WTC11 (cell line): ENCODE data around the gene TMEM217. TPM values are rescaled to one million over a fixed set of nuclear protein-coding genes. Genes with fewer than 3 reads are reported as not detected.

ENCODE experiments used
- ATAC-seq: fragments of 200-7000 bp; cut with Tn5 transposase; 2 replicates; pipeline ENCODE4 v1.10.0; 2021; ENCODE audit warnings: mild to moderate bottlenecking, moderate library complexity
- CTCF ChIA-PET: fragments of 300-600 bp; sonication (Branson Sonifier 250); formaldehyde crosslinking; loops from one replicate; lab custom pipeline; 2021; ENCODE audit warnings: antibody characterized with exemption; lab: Charles Lee
- POLR2A ChIA-PET: fragments of 350-600 bp; sonication (Branson Sonifier 250); formaldehyde crosslinking; loops from one replicate; lab custom pipeline; 2021; ENCODE audit warnings: antibody characterized with exemption; lab: Charles Lee
- DNase-seq: peaks from one replicate; pipeline ENCODE4 v3.0.0; 2021; ENCODE audit warnings: low spot score
- H3K27ac Mint-ChIP-seq: 2 replicates; pipeline ENCODE4 v1.8.0; 2021; ENCODE audit warnings: mixed read lengths
- H3K27me3 Mint-ChIP-seq: 2 replicates; pipeline ENCODE4 v1.8.0; 2021; ENCODE audit warnings: low read depth, mild to moderate bottlenecking, moderate library complexity, mixed read lengths
- H3K36me3 Mint-ChIP-seq: 2 replicates; pipeline ENCODE4 v1.8.0; 2021; ENCODE audit warnings: mixed read lengths
- H3K4me1 Mint-ChIP-seq: 2 replicates; pipeline ENCODE4 v1.8.0; 2022; ENCODE audit warnings: mixed read lengths
- H3K4me3 Mint-ChIP-seq: 2 replicates; pipeline ENCODE4 v1.8.0; 2021; ENCODE audit warnings: mild to moderate bottlenecking, moderate library complexity, mixed read lengths
- H3K9me3 Mint-ChIP-seq: 2 replicates; pipeline ENCODE4 v1.8.0; 2021; ENCODE audit warnings: mixed read lengths
- FOXJ3 ChIP-seq: sonication (generic); formaldehyde crosslinking; IDR thresholded peaks from 2 replicates; pipeline ENCODE4 v1.9.0; 2021; ENCODE audit warnings: missing genetic modification reagents, mild to moderate bottlenecking, borderline replicate concordance
- GABPB1 ChIP-seq: sonication (generic); formaldehyde crosslinking; IDR thresholded peaks from 2 replicates; pipeline ENCODE4 v1.8.1; 2023; ENCODE audit warnings: mild to moderate bottlenecking, missing genetic modification reagents
- GTF2I ChIP-seq: fragments of 250-450 bp; sonication (Bioruptor Pico); conservative IDR thresholded peaks from 2 replicates; pipeline ENCODE4 v1.4.0; 2021; ENCODE audit warnings: mild to moderate bottlenecking
- NFATC4 ChIP-seq: fragments of 250-450 bp; sonication (Bioruptor Pico); IDR thresholded peaks from 2 replicates; pipeline ENCODE4 v1.9.0; 2021; ENCODE audit warnings: mild to moderate bottlenecking
- NFYB ChIP-seq: sonication (generic); formaldehyde crosslinking; conservative IDR thresholded peaks from 2 replicates; pipeline ENCODE4 v1.8.0; 2022; ENCODE audit warnings: low read depth, missing genetic modification reagents
- RORB ChIP-seq: fragments of 250-450 bp; sonication (Bioruptor Pico); IDR thresholded peaks from 2 replicates; pipeline ENCODE4 v1.9.0; 2021; ENCODE audit warnings: mild to moderate bottlenecking
- SMAD4 ChIP-seq: sonication (generic); formaldehyde crosslinking; IDR thresholded peaks from 2 replicates; pipeline ENCODE4 v1.8.0; 2022; ENCODE audit warnings: mild to moderate bottlenecking, missing genetic modification reagents
- SP1 ChIP-seq: sonication (generic); formaldehyde crosslinking; conservative IDR thresholded peaks from 2 replicates; pipeline ENCODE4 v1.8.1; 2022; ENCODE audit warnings: missing genetic modification reagents
- TP53 ChIP-seq: sonication (generic); formaldehyde crosslinking; IDR thresholded peaks from 2 replicates; pipeline ENCODE4 v1.8.1; 2023; ENCODE audit warnings: mild to moderate bottlenecking, missing genetic modification reagents
- ZBTB21 ChIP-seq: sonication (generic); formaldehyde crosslinking; IDR thresholded peaks from 2 replicates; pipeline ENCODE4 v1.8.1; 2023; ENCODE audit warnings: mild to moderate bottlenecking, missing genetic modification reagents, borderline replicate concordance
- ZNF219 ChIP-seq: sonication (generic); formaldehyde crosslinking; IDR thresholded peaks from 2 replicates; pipeline ENCODE4 v1.8.0; 2023; ENCODE audit warnings: missing genetic modification reagents, mild to moderate bottlenecking, borderline replicate concordance
- ZNF317 ChIP-seq: sonication (generic); formaldehyde crosslinking; IDR thresholded peaks from 2 replicates; pipeline ENCODE4 v1.8.1; 2023; ENCODE audit warnings: low read depth, mild to moderate bottlenecking, moderate library complexity, missing genetic modification reagents, borderline replicate concordance
- ZNF423 ChIP-seq: fragments of 250-450 bp; sonication (Bioruptor Pico); IDR thresholded peaks from 2 replicates; pipeline ENCODE4 v2.1.2; 2022; ENCODE audit warnings: mild to moderate bottlenecking, moderate library complexity
- total RNA-seq: library from RNA; stranded (reverse); gene quantifications from 3 replicates; pipeline ENCODE4 v1.2.3, GENCODE V29; 2021
- TF ChIP-seq, protein P1 (sequence below): fragments of 250-450 bp; sonication (Bioruptor Pico); IDR thresholded peaks from 2 replicates; pipeline ENCODE4 v1.9.0; 2021; ENCODE audit warnings: mild to moderate bottlenecking
- TF ChIP-seq, protein P2 (sequence below): sonication (generic); formaldehyde crosslinking; IDR thresholded peaks from 2 replicates; pipeline ENCODE4 v1.8.1; 2023; ENCODE audit warnings: mild to moderate bottlenecking, missing genetic modification reagents, moderate library complexity
- TF ChIP-seq, protein P3 (sequence below): fragments of 250-450 bp; sonication (Bioruptor Pico); IDR thresholded peaks from 2 replicates; pipeline ENCODE4 v1.9.0; 2021; ENCODE audit warnings: moderate library complexity, mild to moderate bottlenecking, inconsistent platforms, borderline replicate concordance
- TF ChIP-seq, protein P4 (sequence below): sonication (generic); formaldehyde crosslinking; IDR thresholded peaks from 2 replicates; pipeline ENCODE4 v1.8.1; 2023; ENCODE audit warnings: mild to moderate bottlenecking, missing genetic modification reagents
- TF ChIP-seq, protein P5 (sequence below): sonication (generic); formaldehyde crosslinking; IDR thresholded peaks from 2 replicates; pipeline ENCODE4 v1.8.0; 2022; ENCODE audit warnings: mild to moderate bottlenecking, missing genetic modification reagents
- TF ChIP-seq, protein P6 (sequence below): sonication (generic); formaldehyde crosslinking; IDR thresholded peaks from 2 replicates; pipeline ENCODE4 v1.8.1; 2023; ENCODE audit warnings: mild to moderate bottlenecking, moderate library complexity, missing genetic modification reagents
- TF ChIP-seq, protein P7 (sequence below): sonication (generic); formaldehyde crosslinking; IDR thresholded peaks from 2 replicates; pipeline ENCODE4 v1.8.1; 2022; ENCODE audit warnings: mild to moderate bottlenecking, moderate library complexity, missing genetic modification reagents
- TF ChIP-seq, protein P8 (sequence below): fragments of 250-450 bp; sonication (Bioruptor Pico); conservative IDR thresholded peaks from 2 replicates; pipeline ENCODE4 v1.9.0; 2021; ENCODE audit warnings: mild to moderate bottlenecking

TMEM217 gene
- total RNA-seq, 1 experiment from 2014 or later, result 0.61 TPM

DNA sequence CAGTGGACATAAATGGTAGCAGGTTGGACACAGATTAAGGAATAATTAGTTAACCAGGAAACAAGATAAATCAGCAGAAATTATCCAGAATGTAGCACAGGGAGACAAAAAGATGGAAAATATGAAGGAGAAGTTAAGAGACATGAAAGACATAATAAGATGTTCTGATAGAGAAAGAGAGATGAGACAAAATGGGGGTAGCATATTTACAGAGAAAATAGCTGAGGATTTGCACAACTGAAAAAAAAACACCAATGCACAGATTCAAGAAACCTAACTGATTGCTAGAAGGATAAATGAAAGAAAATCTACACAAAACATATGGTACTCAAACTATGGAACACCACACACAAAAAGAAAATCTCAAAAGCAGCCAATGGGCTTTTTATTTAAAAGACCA, 35.0 kb downstream of the TMEM217 start:
- DNase-seq (no peak), ATAC-seq (no peak)
- H3K9me3 Mint-ChIP-seq, result no peaks in the 10 kb centered on the region
- H3K27ac Mint-ChIP-seq, result peak overlapping the region; percentile 39
- CTCF ChIA-PET, result interaction anchor here (1.0 to 4.4 kb wide), 7 partner anchors 12 to 338 kb away, joined by 3 to 24 read pairs (median 5); no protein-coding TSS in a partner anchor
- peaks cover 13% of the 10 kb centered on the region for H3K4me1 Mint-ChIP-seq
- POLR2A ChIA-PET, result interaction anchor here (0.6 to 2.1 kb wide), 4 partner anchors 23 to 827 kb away, joined by 3 to 10 read pairs (median 4); partner anchors contain the start of genes TBC1D22B and TMEM217
- H3K36me3 Mint-ChIP-seq, result no peaks in the 10 kb centered on the region
- no peak for TF ChIP-seq TP53 (CRISPR knock-in tag)
- TF ChIP-seq, protein P1, sequence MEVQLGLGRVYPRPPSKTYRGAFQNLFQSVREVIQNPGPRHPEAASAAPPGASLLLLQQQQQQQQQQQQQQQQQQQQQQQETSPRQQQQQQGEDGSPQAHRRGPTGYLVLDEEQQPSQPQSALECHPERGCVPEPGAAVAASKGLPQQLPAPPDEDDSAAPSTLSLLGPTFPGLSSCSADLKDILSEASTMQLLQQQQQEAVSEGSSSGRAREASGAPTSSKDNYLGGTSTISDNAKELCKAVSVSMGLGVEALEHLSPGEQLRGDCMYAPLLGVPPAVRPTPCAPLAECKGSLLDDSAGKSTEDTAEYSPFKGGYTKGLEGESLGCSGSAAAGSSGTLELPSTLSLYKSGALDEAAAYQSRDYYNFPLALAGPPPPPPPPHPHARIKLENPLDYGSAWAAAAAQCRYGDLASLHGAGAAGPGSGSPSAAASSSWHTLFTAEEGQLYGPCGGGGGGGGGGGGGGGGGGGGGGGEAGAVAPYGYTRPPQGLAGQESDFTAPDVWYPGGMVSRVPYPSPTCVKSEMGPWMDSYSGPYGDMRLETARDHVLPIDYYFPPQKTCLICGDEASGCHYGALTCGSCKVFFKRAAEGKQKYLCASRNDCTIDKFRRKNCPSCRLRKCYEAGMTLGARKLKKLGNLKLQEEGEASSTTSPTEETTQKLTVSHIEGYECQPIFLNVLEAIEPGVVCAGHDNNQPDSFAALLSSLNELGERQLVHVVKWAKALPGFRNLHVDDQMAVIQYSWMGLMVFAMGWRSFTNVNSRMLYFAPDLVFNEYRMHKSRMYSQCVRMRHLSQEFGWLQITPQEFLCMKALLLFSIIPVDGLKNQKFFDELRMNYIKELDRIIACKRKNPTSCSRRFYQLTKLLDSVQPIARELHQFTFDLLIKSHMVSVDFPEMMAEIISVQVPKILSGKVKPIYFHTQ (CRISPR knock-in tag), result no peak
- TF ChIP-seq NFYB, result no peak
- no peak for TF ChIP-seq ZNF219
- TF ChIP-seq, protein P2, sequence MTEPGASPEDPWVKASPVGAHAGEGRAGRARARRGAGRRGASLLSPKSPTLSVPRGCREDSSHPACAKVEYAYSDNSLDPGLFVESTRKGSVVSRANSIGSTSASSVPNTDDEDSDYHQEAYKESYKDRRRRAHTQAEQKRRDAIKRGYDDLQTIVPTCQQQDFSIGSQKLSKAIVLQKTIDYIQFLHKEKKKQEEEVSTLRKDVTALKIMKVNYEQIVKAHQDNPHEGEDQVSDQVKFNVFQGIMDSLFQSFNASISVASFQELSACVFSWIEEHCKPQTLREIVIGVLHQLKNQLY (CRISPR knock-in tag), result no peak
- TF ChIP-seq, protein P3, sequence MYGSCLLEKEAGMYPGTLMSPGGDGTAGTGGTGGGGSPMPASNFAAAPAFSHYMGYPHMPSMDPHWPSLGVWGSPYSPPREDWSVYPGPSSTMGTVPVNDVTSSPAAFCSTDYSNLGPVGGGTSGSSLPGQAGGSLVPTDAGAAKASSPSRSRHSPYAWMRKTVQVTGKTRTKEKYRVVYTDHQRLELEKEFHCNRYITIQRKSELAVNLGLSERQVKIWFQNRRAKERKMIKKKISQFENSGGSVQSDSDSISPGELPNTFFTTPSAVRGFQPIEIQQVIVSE (CRISPR knock-in tag), result no peak
- no peak for TF ChIP-seq NFATC4 (CRISPR knock-in tag)
- TF ChIP-seq, protein P4, sequence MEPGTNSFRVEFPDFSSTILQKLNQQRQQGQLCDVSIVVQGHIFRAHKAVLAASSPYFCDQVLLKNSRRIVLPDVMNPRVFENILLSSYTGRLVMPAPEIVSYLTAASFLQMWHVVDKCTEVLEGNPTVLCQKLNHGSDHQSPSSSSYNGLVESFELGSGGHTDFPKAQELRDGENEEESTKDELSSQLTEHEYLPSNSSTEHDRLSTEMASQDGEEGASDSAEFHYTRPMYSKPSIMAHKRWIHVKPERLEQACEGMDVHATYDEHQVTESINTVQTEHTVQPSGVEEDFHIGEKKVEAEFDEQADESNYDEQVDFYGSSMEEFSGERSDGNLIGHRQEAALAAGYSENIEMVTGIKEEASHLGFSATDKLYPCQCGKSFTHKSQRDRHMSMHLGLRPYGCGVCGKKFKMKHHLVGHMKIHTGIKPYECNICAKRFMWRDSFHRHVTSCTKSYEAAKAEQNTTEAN, result no peak
- TF ChIP-seq, protein P5, sequence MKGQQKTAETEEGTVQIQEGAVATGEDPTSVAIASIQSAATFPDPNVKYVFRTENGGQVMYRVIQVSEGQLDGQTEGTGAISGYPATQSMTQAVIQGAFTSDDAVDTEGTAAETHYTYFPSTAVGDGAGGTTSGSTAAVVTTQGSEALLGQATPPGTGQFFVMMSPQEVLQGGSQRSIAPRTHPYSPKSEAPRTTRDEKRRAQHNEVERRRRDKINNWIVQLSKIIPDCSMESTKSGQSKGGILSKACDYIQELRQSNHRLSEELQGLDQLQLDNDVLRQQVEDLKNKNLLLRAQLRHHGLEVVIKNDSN (CRISPR knock-in tag), result no peak
- H3K4me3 Mint-ChIP-seq, result peak overlapping the region; percentile 86
- no peaks in the 10 kb centered on the region for H3K27me3 Mint-ChIP-seq

DNA sequence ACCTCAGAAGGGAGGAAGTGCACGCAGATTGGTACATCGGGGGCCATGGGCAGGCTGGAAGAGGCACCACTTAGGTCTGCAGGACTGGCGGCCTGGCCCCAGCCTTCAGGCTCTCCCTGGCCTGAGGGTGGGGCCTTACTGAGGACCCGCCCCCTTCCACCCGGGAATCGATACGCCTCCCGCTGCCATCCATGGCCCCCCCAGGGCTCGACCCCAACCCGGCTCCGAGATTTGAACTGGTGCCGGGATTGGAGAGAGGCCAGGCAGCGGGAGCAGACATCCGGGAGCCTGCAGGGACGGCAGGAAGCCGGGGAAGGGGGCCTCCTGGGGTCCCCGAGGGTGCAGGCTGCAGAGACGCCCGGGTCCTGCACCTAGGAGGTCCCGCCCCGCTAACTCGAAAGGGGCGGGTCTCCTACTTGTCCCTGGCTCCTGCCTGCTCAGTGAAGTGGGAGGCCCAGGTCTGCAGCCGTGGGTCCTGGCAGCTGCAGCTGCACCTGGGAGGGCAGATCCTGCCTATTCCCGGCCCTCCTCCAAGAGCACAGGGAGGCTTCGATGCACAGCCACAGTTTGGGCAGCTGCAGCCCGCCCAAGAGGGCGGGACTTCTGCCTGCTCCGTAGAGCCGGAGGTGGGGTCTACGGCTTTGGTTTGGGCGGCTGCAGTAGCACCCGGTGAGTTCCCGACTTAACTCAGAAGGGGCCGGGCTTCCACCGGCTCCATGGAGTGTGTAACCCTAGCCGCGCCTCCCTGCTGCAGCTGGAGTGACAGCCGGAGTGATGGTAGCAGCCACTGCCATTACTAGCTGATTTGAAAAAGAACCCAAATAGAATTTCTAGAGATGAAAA, 35.6 kb downstream of the TMEM217 start:
- ATAC-seq, result peak; percentile 96
- peak; percentile 94 for DNase-seq
- ChIA-PET CTCF (interaction anchor here (0.8 to 4.4 kb wide), 9 partner anchors 12 to 337 kb away, joined by 3 to 24 read pairs (median 5); no protein-coding TSS in a partner anchor), POLR2A (interaction anchor here (0.6 to 2.1 kb wide), 8 partner anchors 9 to 827 kb away, joined by 3 to 10 read pairs (median 4); partner anchors contain the start of genes MTCH1, TBC1D22B and TMEM217)
- Mint-ChIP-seq H3K27ac (peak overlapping the region; percentile 91), H3K4me1 (peaks cover 13% of the 10 kb centered on the region), H3K9me3 (no peaks in the 10 kb centered on the region), H3K27me3 (no peaks in the 10 kb centered on the region), H3K36me3 (no peaks in the 10 kb centered on the region), H3K4me3 (peak overlapping the region; percentile 86)
- TF ChIP-seq SMAD4 (CRISPR knock-in tag) (no peak), RORB (CRISPR knock-in tag) (no peak), ZBTB21 (CRISPR knock-in tag) (no peak), ZNF317 (no peak), GABPB1 (peak; percentile 24; the same call in 1 of the 2 replicates), FOXJ3 (CRISPR knock-in tag) (no peak), ZNF423 (CRISPR knock-in tag) (peak; percentile 91), GTF2I (0 out of 2 replicates have a peak, but pooled peaks have one; percentile 69), SP1 (CRISPR knock-in tag) (peak; percentile 82)
- TF ChIP-seq, protein P6, sequence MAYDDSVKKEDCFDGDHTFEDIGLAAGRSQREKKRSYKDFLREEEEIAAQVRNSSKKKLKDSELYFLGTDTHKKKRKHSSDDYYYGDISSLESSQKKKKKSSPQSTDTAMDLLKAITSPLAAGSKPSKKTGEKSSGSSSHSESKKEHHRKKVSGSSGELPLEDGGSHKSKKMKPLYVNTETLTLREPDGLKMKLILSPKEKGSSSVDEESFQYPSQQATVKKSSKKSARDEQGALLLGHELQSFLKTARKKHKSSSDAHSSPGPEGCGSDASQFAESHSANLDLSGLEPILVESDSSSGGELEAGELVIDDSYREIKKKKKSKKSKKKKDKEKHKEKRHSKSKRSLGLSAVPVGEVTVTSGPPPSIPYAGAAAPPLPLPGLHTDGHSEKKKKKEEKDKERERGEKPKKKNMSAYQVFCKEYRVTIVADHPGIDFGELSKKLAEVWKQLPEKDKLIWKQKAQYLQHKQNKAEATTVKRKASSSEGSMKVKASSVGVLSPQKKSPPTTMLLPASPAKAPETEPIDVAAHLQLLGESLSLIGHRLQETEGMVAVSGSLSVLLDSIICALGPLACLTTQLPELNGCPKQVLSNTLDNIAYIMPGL (CRISPR knock-in tag), result peak; percentile 67; the same call in 1 of the 2 replicates
- TF ChIP-seq, protein P7, sequence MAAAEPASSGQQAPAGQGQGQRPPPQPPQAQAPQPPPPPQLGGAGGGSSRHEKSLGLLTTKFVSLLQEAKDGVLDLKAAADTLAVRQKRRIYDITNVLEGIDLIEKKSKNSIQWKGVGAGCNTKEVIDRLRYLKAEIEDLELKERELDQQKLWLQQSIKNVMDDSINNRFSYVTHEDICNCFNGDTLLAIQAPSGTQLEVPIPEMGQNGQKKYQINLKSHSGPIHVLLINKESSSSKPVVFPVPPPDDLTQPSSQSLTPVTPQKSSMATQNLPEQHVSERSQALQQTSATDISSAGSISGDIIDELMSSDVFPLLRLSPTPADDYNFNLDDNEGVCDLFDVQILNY (CRISPR knock-in tag), result 0 out of 2 replicates have a peak, but pooled peaks have one; percentile 18
- TF ChIP-seq, protein P8, sequence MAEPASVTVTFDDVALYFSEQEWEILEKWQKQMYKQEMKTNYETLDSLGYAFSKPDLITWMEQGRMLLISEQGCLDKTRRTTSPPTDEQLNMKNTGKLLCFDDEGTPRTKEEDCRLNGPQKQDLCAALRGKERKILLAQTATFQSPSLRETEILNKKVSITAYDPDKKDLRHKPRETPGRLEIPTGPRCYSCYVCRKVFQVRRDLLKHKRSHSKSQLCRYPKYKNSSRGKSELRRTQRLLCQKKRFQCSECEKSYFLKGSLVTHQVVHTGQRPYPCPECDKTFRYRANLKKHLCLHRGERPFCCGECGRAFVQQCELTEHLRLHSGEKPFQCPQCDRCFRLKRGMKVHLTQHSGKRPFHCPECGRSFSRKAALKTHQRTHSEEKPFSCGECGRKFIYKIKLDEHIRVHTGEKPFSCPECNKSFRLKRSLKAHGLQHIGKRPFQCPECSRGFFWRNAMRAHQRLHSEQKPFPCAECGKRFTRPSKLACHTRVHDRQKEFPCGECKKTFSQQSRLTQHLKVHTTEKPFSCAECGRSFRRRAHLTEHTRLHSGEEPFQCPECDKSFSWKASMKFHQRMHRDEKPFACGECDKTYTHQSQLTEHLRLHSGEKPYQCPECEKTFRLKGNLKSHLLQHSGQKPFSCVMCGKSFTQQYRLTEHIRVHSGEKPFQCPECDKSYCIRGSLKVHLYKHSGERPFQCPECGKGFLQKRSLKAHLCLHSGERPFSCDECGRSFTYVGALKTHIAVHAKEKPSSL (CRISPR knock-in tag), result no peak
